Astrocyte (in vitro differentiated cells and primary cell): ENCODE results near the gene CD247. TPM values are rescaled to one million over a fixed set of nuclear protein-coding genes. Genes with fewer than 3 reads are reported as not detected.

Experiments used
- DNase-seq: peaks from one replicate; pipeline ENCODE4 v3.0.0-alpha.2; 2010; ENCODE audit warnings: low read depth
- FAIRE-seq: peaks from 2 replicates; lab custom pipeline; 2011; peaks lifted over from hg19 to GRCh38; lab: Jason Lieb, UNC
- H2AFZ ChIP-seq: 2 replicates; pipeline ENCODE4 v1.6.0; 2012; ENCODE audit warnings: low read depth, low read length, inconsistent platforms
- H3K27ac ChIP-seq: 2 replicates; pipeline ENCODE4 v1.5.1; 2011; ENCODE audit warnings: low read depth, low read length, inconsistent platforms
- H3K27me3 ChIP-seq: 2 replicates; pipeline ENCODE4 v1.6.0; 2011; ENCODE audit warnings: low read length, inconsistent platforms; ENCODE audit not compliant: insufficient read depth
- H3K36me3 ChIP-seq: 2 replicates; pipeline ENCODE4 v1.5.1; 2011; ENCODE audit warnings: low read length, inconsistent platforms; ENCODE audit not compliant: insufficient read depth
- H3K4me1 ChIP-seq: 2 replicates; pipeline ENCODE4 v1.5.1; 2011; ENCODE audit warnings: low read length, inconsistent platforms; ENCODE audit not compliant: insufficient read depth
- H3K4me2 ChIP-seq: 2 replicates; pipeline ENCODE4 v1.6.0; 2012; ENCODE audit warnings: low read length, inconsistent platforms
- H3K4me3 ChIP-seq: 2 replicates; pipeline ENCODE4 v1.5.1; 2011; ENCODE audit warnings: low read depth, mild to moderate bottlenecking, low read length, inconsistent platforms; ENCODE audit not compliant: insufficient read depth
- H3K79me2 ChIP-seq: 2 replicates; pipeline ENCODE4 v1.6.0; 2012; ENCODE audit warnings: mild to moderate bottlenecking, low read length, inconsistent platforms; ENCODE audit not compliant: insufficient read depth
- H3K9ac ChIP-seq: 2 replicates; pipeline ENCODE4 v1.6.0; 2012; ENCODE audit warnings: mild to moderate bottlenecking, low read length, inconsistent platforms
- H3K9me3 ChIP-seq: 2 replicates; pipeline ENCODE4 v1.5.1; 2012; ENCODE audit warnings: low read depth, mild to moderate bottlenecking, low read length, inconsistent platforms; ENCODE audit not compliant: insufficient read depth
- H4K20me1 ChIP-seq: 2 replicates; pipeline ENCODE4 v1.6.0; 2012; ENCODE audit warnings: low read length, inconsistent platforms; ENCODE audit not compliant: insufficient read depth
- H3K27ac Mint-ChIP-seq: one replicate; pipeline ENCODE4 v1.8.0; 2021; ENCODE audit warnings: mild to moderate bottlenecking, mixed read lengths; ENCODE audit not compliant: unreplicated experiment
- H3K27me3 Mint-ChIP-seq: one replicate; pipeline ENCODE4 v1.8.0; 2021; ENCODE audit warnings: low read depth, mixed read lengths; ENCODE audit not compliant: unreplicated experiment
- H3K36me3 Mint-ChIP-seq: one replicate; pipeline ENCODE4 v1.8.0; 2021; ENCODE audit warnings: low read depth, mixed read lengths; ENCODE audit not compliant: unreplicated experiment
- H3K4me1 Mint-ChIP-seq: one replicate; pipeline ENCODE4 v1.8.0; 2021; ENCODE audit warnings: low read depth, mixed read lengths; ENCODE audit not compliant: unreplicated experiment
- H3K4me3 Mint-ChIP-seq: one replicate; pipeline ENCODE4 v1.8.0; 2021; ENCODE audit warnings: mild to moderate bottlenecking, moderate library complexity, mixed read lengths; ENCODE audit not compliant: unreplicated experiment
- H3K9me3 Mint-ChIP-seq: one replicate; pipeline ENCODE4 v1.8.0; 2021; ENCODE audit warnings: mild to moderate bottlenecking, mixed read lengths; ENCODE audit not compliant: unreplicated experiment
- CTCF ChIP-seq: IDR thresholded peaks from 2 replicates; pipeline ENCODE4 v1.5.1; 2011; ENCODE audit warnings: low read depth, mild to moderate bottlenecking, inconsistent platforms, low read length, moderate library complexity; ENCODE audit not compliant: insufficient read depth
- EZH2 ChIP-seq: IDR thresholded peaks from 2 replicates; pipeline ENCODE4 v1.6.1; 2012; ENCODE audit warnings: mild to moderate bottlenecking, low read length, inconsistent platforms; ENCODE audit not compliant: insufficient read depth
- total RNA-seq: library from RNA; stranded (reverse); gene quantifications from 2 replicates; pipeline ENCODE4 v1.2.1, GENCODE V29; 2021

The CD247 gene
- total RNA-seq, 1 donor from 2014 or later, result not detected

DNA sequence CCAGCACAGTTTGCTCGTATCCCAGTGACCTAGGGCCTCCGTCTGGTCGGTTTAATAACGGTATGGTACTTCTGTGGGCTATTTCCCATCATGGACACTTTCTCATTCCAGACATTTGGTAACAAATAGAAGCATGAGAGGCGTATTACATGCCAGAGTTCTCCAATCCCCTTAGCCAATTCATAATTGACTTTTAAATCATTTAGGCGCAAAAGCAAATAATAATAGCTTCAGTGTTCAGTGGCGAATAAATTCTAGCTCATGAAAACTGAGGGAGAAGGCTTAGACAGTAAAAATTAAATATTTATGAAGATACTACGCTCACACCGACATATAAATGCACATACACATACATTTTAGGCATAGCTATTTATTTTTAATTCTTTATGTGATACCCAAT, 50.6 kb downstream of the CD247 start:
- Histone ChIP-seq H3K27me3 (peaks cover 14% of the 10 kb centered on the region), H3K4me2 (no peak overlapping the region), H3K9ac (no peak overlapping the region), H3K27ac (no peak overlapping the region), H3K36me3 (no peaks in the 10 kb centered on the region), H3K9me3 (no peaks in the 10 kb centered on the region), H3K4me3 (no peak overlapping the region), H3K79me2 (no peaks in the 10 kb centered on the region), H3K4me1 (no peaks in the 10 kb centered on the region), H2AFZ (no peak overlapping the region), H4K20me1 (no peaks in the 10 kb centered on the region)
- H3K36me3 Mint-ChIP-seq, result no peaks in the 10 kb centered on the region
- DNase-seq, result no peak
- H3K4me3 Mint-ChIP-seq, result no peak overlapping the region
- TF ChIP-seq CTCF, result no peak
- no peak for TF ChIP-seq EZH2
- H3K27me3 Mint-ChIP-seq, result peaks cover 7% of the 10 kb centered on the region
- no peaks in the 10 kb centered on the region for H3K9me3 Mint-ChIP-seq
- no peak for FAIRE-seq
- peaks cover 7% of the 10 kb centered on the region for H3K4me1 Mint-ChIP-seq
- H3K27ac Mint-ChIP-seq, result no peak overlapping the region

DNA sequence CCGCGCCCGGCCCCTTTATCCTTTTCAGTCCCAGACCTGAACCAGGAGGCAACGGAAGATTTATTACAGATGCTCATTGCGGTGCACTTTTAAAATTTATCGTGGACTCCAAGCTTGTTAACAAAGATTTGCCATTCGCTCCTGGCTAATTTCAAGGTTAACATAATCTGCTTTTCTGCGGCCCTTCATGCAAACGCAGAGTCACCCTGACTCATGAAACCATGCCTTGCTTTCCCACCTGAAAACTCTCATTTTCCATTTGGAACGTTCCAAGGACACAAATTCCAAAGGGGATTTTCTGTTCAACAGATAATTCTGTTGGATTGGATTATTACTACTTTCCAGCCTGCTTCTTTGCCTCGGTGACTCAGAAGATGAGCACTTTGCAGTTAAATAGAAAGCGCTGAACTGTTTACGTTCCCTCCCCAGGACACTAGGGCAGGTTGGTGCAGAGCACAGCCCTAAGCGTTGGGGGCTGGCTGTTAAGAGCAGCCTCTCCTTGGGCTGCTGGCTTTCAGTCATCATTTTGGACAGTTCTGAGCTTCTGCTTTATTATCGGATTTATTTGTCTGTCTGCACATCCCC, 51.1 kb downstream of the CD247 start:
- TF ChIP-seq EZH2 (no peak), CTCF (no peak)
- H2AFZ ChIP-seq, result no peak overlapping the region

GRCh38 chr1:167465743-167466142, 52.6 kb downstream of the CD247 start:
- H3K27ac ChIP-seq, result no peak overlapping the region
- H3K27ac Mint-ChIP-seq, result no peak overlapping the region
- peaks cover 17% of the 10 kb centered on the region for H3K27me3 Mint-ChIP-seq
- H3K36me3 ChIP-seq, result no peaks in the 10 kb centered on the region
- no peak overlapping the region for H3K4me2 ChIP-seq
- peaks cover 14% of the 10 kb centered on the region for H3K27me3 ChIP-seq
- H3K9me3 Mint-ChIP-seq, result no peaks in the 10 kb centered on the region
- no peak for DNase-seq
- no peaks in the 10 kb centered on the region for H3K79me2 ChIP-seq
- H4K20me1 ChIP-seq, result no peaks in the 10 kb centered on the region
- H3K9me3 ChIP-seq, result no peaks in the 10 kb centered on the region
- TF ChIP-seq EZH2 (no peak), CTCF (no peak)
- H3K4me3 Mint-ChIP-seq, result no peak overlapping the region
- no peaks in the 10 kb centered on the region for H3K36me3 Mint-ChIP-seq
- H2AFZ ChIP-seq, result no peak overlapping the region
- H3K4me3 ChIP-seq, result no peak overlapping the region
- H3K4me1 Mint-ChIP-seq, result peaks cover 3% of the 10 kb centered on the region
- H3K9ac ChIP-seq, result no peak overlapping the region
- FAIRE-seq, result no peak
- H3K4me1 ChIP-seq, result no peaks in the 10 kb centered on the region

More for the DNA sequence above, 51.1 kb downstream of the CD247 start:
- peaks cover 9% of the 10 kb centered on the region for H3K27me3 Mint-ChIP-seq
- Histone ChIP-seq H3K9me3 (no peaks in the 10 kb centered on the region), H3K4me1 (no peaks in the 10 kb centered on the region), H3K27ac (no peak overlapping the region), H3K36me3 (no peaks in the 10 kb centered on the region), H3K9ac (no peak overlapping the region), H3K4me2 (peak overlapping the region; percentile 12), H3K79me2 (no peaks in the 10 kb centered on the region), H3K4me3 (no peak overlapping the region), H3K27me3 (peaks cover 14% of the 10 kb centered on the region), H4K20me1 (no peaks in the 10 kb centered on the region)
- DNase-seq (no peak), FAIRE-seq (no peak)
- H3K4me3 Mint-ChIP-seq, result no peak overlapping the region
- H3K27ac Mint-ChIP-seq, result no peak overlapping the region
- H3K9me3 Mint-ChIP-seq, result no peaks in the 10 kb centered on the region
- no peaks in the 10 kb centered on the region for H3K36me3 Mint-ChIP-seq
- peaks cover 3% of the 10 kb centered on the region for H3K4me1 Mint-ChIP-seq
